Stimulated activated CD4-positive, alpha-beta T cell treated with anti-CD3 and anti-CD28 coated beads, TNF-alpha, amount 100 ng/mL, for 4 hours (primary cell): ENCODE data around the gene PDE8B.

ENCODE experiments used
- DNase-seq, 3 experiments: peaks; one replicate each; pipeline ENCODE4 v3.0.0-alpha.2; 2020; ENCODE audit warnings: low read depth in 3 of 3

Gene PDE8B

GRCh38 chr5:77319117-77319804 lies 108.8 kb downstream of the PDE8B start:
- no peak for DNase-seq

DNA sequence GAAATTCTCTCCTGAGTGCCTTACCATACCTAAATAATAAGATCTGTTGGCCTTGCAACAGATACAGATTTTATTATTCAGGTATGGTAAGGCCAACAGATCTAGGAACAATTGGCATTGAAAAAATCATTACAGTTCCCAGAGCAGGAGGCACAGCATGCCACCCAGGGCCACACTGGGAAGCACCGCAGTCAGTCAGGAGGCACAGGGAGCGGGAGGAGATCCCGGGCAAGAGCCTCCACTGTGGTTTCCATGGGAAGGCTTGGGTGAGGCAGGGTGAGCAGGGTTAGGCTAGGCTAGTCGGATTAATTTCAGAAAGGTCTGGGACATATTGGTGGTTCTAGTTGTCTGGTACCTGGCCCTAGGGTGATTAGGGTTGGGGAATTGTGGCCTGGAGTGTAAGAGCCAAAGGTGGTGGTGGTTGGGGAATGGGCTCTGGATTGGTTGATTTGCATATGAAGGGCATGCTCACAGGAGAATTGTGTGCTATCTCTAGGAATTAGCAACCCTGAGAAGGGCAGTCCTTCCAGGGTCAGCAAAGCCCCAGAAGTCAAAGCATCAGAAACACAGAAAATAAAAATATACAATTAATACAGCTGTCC lies 111.4 kb downstream of the PDE8B start:
- no peak for DNase-seq

- DNase-seq, result no peak
Observed at GRCh38 chr5:77322406-77322805, 111.9 kb downstream of the PDE8B start.

DNA sequence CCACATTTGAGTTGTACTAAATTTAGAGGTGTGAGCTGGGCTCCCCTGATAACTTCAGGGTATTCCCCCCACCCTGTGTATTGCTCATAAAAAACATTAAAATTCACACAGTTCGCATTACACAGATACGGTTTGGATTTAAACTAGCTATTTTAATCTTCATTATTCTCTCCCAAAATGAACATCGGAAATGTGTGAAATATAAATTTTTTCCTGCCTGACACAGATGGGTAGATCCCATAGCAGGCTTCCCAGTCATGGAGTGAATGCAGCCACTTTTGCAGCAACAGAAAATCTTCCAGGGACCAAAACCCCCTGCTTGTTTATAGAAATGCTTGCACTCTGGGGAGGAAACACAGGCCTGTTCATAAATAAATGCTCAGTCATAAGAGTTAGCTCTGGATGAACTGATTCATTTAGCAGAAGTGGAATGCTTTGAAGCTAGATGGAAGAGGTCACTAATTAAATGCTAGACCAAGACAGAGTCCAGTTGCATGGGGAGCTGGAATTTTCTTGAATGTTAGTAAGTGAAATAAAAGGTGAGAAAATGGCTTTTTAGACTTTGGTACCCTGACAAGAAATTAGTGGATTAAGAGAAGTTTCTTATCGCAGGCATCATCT lies 115.6 kb downstream of the PDE8B start:
- DNase-seq, result no peak

DNA sequence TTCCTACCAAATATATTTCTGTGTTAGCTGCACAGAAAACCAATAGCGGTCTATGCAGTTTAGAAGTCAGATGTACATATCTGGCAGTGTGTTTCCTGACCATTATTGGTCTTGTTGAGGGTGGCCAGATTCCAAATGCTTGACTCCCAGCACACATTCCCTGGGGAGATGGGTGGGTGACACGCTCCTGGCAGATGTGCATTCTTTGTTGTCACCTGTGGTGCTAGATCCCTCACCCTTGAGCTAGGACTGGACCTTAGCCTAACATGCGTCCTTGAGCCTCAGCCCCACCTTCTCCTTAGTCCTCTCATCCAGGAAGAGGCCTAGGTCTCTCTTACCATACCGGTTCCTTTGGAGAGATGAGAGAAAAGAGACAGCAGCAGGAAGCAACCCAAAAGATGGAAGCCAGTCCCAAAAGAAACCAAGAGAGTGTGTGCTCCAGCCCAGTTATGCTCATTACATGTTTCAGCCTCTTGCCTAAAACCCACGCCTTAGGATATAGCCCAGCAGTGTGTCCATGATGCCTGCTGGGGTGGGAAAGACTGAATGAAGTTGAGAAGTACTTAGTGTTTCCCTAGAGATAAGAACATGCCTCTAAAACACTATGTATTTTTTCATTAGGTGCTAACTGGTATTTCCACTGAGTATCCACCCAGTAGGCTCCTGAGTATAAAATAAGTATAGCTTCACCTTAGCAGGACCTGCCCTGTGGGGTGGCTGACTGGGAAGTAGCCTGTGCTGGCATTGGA lies 116.7 kb downstream of the PDE8B start:
- no peak for DNase-seq

- DNase-seq, result no peak
Observed at GRCh38 chr5:77328930-77329647, 118.6 kb downstream of the PDE8B start.

GRCh38 chr5:77329664-77330430 lies 119.4 kb downstream of the PDE8B start:
- no peak for DNase-seq

DNA sequence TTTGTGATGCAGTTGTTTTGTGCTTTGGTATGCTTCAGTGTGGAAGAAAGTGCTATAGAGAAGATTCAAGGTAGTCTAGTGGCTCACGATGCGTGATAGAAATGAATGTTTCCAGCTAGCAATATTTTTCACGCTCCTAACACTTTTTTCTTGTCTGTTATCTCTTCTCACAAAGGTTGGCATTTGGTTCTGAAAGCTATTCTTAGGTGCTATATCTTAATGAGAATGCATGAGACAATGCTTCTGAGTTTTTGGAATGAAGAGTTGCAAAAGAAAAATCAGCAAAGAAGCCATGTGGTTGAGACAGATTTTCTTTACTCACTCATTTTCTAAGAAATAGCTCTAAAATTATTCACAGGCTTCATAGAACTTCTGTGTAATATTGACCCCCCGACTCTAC lies 122.6 kb downstream of the PDE8B start:
- DNase-seq, result no peak

DNA sequence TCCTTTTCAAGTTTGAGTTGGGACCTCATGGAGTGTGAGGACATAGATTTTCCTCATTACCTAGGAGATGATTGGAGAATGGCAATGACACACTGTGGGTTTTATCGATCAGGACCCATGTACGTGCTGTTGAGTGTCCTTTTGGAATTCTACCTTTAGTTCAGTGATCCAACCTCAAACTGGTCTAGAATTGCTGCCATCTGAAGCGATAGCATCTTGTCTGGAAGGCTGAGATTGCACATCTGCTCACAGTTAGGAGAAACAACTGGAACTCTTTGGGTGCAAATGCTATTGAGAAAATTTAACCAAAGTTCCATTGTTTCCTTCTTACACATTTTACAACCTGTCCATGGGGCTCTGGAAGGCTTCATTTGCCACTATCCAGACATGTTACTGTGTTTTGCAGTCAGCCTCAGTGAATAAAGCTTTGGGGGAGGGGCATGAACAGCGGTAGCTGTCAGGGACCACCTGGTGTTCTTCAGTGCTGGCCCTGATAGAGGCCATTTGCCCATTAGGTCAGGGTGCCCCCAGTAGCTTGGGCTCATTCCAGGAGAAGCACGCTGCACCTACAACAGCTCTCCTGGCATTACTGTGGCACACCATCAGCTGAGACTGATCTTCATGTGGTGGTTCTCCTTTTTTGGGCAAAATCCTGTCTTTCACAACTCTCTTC lies 123.1 kb downstream of the PDE8B start:
- DNase-seq, result no peak

DNA sequence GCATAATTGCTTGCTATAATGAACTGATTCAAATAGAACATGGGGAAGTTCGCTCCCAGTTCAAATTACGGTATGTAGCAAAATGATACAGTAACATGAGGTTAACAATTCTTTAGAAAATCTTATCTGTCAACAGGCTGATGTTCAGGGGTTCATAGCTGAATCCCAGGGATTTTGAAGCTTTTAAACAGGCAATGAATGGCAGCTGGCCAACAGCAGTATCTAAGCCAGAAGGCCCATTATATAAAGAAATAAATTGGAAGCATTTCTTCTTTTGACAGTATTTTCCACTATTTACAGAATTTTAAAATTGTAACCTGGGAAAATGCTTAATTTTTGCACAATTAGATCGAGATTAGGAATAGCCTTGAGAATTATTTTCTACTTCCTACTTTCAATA lies 126.8 kb downstream of the PDE8B start:
- DNase-seq, result no peak

- DNase-seq, result no peak
Observed at GRCh38 chr5:77337686-77338085, 127.2 kb downstream of the PDE8B start.

DNA sequence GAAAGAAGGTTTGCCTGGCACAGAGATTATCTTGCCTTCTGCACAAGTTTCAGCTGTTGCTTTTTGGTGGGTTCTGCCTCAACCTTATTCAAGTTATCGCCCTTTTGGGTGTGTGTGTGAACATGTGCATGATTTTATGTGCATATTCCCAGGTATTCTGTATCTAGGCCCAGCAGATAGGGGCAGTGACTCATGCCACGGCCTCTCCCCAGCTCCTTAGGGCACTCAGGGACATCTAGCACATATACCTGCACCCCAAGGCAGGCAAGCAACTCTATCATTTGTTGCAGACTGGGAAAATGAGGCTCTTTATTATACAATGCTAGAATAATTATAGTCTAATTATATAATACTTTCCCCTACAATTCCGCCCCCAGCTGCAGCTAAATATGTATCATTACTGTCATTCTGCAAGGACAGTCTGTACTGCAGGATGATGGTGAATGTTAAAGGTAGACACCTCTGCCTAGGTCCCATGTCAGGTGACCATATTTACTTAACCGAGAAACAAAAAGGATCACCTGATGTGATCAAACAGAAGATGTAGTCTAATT lies 128.9 kb downstream of the PDE8B start:
- DNase-seq, result no peak

DNA sequence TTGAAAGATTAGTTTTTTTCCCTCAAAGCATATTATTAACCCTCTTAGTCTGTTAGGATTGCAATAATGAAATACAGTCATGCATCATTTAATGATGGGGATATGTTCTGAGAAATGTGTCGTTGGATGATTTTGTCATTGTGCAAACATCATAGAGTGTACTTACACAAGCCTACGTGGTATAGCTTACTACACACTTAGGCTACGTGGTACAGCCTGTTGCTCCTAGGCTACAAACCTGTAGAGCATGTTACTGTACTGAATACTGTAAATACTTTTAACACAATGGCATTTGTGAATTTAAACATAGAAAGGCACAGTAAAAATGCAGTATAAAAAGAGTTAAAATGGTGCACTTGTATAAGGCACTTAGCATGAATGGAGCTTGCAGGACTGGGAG lies 132.7 kb downstream of the PDE8B start:
- no peak for DNase-seq

DNA sequence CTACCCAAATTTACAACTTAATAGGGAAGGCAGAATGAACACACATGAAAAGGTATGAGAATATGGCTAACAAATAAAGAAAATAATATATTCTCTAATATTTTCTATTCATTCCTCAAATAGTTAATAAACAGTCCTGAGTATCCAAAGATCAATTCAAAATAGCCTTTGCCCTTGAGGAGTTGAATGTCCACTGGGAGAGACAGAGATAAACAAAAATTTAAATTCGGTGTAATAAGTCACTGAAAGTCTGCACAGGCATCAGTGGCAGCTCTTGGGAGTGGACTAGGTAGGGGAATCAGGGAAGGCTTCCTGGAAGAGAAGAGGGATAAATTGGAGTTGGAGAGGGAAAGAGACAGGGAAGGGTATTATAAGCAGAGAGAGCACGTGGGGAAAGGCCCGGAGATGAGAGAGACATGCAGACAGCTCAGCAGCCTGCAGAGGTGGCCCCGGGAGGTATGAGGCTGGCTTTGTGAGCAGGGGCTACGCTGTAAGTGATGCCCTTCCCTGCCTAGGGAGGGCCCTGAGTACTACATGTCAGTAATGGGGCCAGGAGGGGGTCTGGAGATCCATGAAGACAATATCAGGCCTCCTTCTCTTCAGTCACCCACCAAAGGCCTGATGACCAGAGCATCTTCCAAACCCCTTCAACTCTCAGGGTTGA lies 137.1 kb downstream of the PDE8B start:
- DNase-seq, result no peak

DNA sequence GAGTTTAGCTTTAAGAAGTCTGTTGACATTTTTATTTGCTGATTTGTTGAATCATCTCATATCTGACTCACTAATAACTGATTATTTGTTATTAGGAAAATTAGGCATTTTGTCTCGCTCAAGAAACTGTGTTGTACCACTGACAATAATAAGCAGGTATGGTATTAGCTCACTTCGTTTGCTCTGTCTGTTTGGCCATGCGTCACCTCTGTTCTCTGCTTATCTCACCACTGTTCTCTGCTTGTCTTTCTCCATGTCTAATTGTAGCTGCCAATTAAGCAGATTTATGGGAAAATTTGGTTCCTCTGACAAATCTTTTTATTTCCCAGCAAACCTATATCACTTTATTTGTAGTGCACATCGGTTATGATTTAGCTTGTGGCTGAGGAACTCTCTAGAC lies 142.8 kb downstream of the PDE8B start:
- no peak for DNase-seq

GRCh38 chr5:77354454-77354853 lies 144.0 kb downstream of the PDE8B start:
- DNase-seq, result no peak

GRCh38 chr5:77355080-77355479 lies 144.6 kb downstream of the PDE8B start:
- DNase-seq, result no peak

DNA sequence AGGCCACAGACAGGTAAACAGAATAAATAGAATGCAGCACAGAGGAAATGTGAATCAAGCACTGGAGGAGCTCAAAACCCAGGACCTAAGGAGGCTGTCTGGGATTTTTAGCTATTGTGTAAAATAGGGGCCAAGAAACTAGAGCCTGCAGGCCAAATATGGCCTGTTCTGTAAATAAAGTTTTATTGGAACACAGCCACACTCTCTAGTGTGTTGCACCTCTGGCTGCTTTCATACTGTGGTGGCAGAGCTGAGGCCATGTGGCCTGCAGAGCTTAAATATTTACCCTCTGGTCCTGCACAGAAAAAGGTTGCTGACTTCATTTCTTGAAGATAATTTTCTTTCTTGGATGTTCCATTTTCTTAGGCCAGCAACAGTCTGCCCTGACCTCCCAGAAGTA lies 145.3 kb downstream of the PDE8B start:
- no peak for DNase-seq

DNA sequence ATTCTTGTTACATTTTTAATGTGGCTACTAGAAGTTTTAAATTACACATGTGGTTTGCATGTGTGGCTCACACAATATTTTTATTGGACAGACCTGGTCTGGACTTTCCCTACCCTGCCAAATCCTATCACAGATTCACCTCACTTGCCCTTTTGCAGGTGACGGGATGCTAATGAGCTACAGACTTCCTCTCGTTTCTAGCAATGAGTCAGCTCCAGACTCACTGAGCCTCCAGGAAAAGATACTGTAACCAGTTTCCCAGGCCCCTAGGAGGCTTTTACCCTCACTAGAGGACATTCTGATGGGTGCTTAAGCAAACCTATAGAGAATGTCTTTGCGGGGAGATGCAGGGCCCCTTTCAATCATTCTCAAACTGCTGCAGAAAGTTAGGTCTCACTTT lies 146.3 kb downstream of the PDE8B start:
- no peak for DNase-seq
